ENCODE results near the gene ARL6IP6.
"Not testable (repeated sequence)": the region's sequence is repeated elsewhere in the genome, so short reads cannot be mapped to it uniquely, and the experiment has no call there.

Gene ARL6IP6

GRCh38 chr2:152723918-152724317 is 5.5 kb downstream of the ARL6IP6 start:
- DNase-seq: no peak

GRCh38 chr2:152729844-152730243 is 11.4 kb downstream of the ARL6IP6 start:
- no peak for DNase-seq

GRCh38 chr2:152730591-152731333 is 12.3 kb downstream of the ARL6IP6 start:
- DNase-seq: no peak

- not testable (repeated sequence) for DNase-seq
Observed at GRCh38 chr2:152737509-152737908, 19.1 kb downstream of the ARL6IP6 start.

- DNase-seq: no peak
Observed at GRCh38 chr2:152738438-152738837, 20.0 kb downstream of the ARL6IP6 start.

- DNase-seq: not testable (repeated sequence)
Observed at GRCh38 chr2:152739705-152740104, 21.3 kb downstream of the ARL6IP6 start.

- DNase-seq: peak; percentile 57
Observed at GRCh38 chr2:152740743-152741328, 22.4 kb downstream of the ARL6IP6 start.

GRCh38 chr2:152743002-152743401 is 24.6 kb downstream of the ARL6IP6 start:
- no peak for DNase-seq

- peak; percentile 47 for DNase-seq
Observed at GRCh38 chr2:152747751-152748150, 29.3 kb downstream of the ARL6IP6 start.

- DNase-seq: peak; percentile 6
Observed at GRCh38 chr2:152755029-152755428, 36.6 kb downstream of the ARL6IP6 start.

- DNase-seq: no peak
Observed at GRCh38 chr2:152759290-152760072, 41.1 kb downstream of the ARL6IP6 start.

GRCh38 chr2:152761214-152761613 is 42.8 kb downstream of the ARL6IP6 start:
- no peak for DNase-seq

GRCh38 chr2:152762202-152762601 is 43.8 kb downstream of the ARL6IP6 start:
- DNase-seq: peak; percentile 47

GRCh38 chr2:152763208-152763607 is 44.8 kb downstream of the ARL6IP6 start:
- DNase-seq: not testable (repeated sequence)

GRCh38 chr2:152763651-152764050 is 45.2 kb downstream of the ARL6IP6 start:
- DNase-seq: no peak

GRCh38 chr2:152766928-152767327 is 48.5 kb downstream of the ARL6IP6 start:
- peak; percentile 69 for DNase-seq

GRCh38 chr2:152781175-152781574 is 62.8 kb downstream of the ARL6IP6 start:
- no peak for DNase-seq

- no peak for DNase-seq
Observed at GRCh38 chr2:152782171-152782570, 63.8 kb downstream of the ARL6IP6 start.

GRCh38 chr2:152790883-152791282 is 72.5 kb downstream of the ARL6IP6 start:
- DNase-seq: no peak

GRCh38 chr2:152791979-152792378 is 73.6 kb downstream of the ARL6IP6 start:
- DNase-seq: no peak

GRCh38 chr2:152792974-152793373 is 74.6 kb downstream of the ARL6IP6 start:
- no peak for DNase-seq

- no peak for DNase-seq
Observed at GRCh38 chr2:152796941-152797340, 78.5 kb downstream of the ARL6IP6 start.

GRCh38 chr2:152804687-152805408 is 86.4 kb downstream of the ARL6IP6 start:
- DNase-seq: no peak

Data from fibroblast of upper back skin (primary cell).